ENCODE data around the gene FAN1.

FAN1 gene

GRCh38 chr15:30956216-30957124, 52.8 kb downstream of the FAN1 start:
- peaks cover 64% of the 10 kb centered on the region for H3K36me3 Mint-ChIP-seq
- CTCF ChIA-PET, result no interaction called here
- no peaks in the 10 kb centered on the region for H3K9me3 Mint-ChIP-seq
- no peak overlapping the region for H3K27ac Mint-ChIP-seq
- H3K4me1 Mint-ChIP-seq, result peaks cover 7% of the 10 kb centered on the region
- H3K27me3 Mint-ChIP-seq, result no peaks in the 10 kb centered on the region
- no peak for DNase-seq
- H3K4me3 Mint-ChIP-seq, result no peak overlapping the region

GRCh38 chr15:30958219-30958618, 54.5 kb downstream of the FAN1 start:
- Mint-ChIP-seq H3K4me1 (peaks cover 18% of the 10 kb centered on the region), H3K9me3 (no peaks in the 10 kb centered on the region), H3K4me3 (no peak overlapping the region), H3K27ac (no peak overlapping the region), H3K27me3 (no peaks in the 10 kb centered on the region), H3K36me3 (peaks cover 58% of the 10 kb centered on the region)
- CTCF ChIA-PET, result no interaction called here
- DNase-seq, result no peak

GRCh38 chr15:30962079-30962478, 58.4 kb downstream of the FAN1 start:
- H3K36me3 Mint-ChIP-seq, result peaks cover 49% of the 10 kb centered on the region
- H3K27ac Mint-ChIP-seq, result no peak overlapping the region
- H3K4me3 Mint-ChIP-seq, result no peak overlapping the region
- no peak for DNase-seq
- no peaks in the 10 kb centered on the region for H3K9me3 Mint-ChIP-seq
- no peaks in the 10 kb centered on the region for H3K27me3 Mint-ChIP-seq
- peaks cover 17% of the 10 kb centered on the region for H3K4me1 Mint-ChIP-seq
- CTCF ChIA-PET, result interaction anchor here (1.8 kb wide), 1 partner anchor 167 kb away, joined by 7 read pairs; no protein-coding TSS in a partner anchor

GRCh38 chr15:30962659-30963058, 58.9 kb downstream of the FAN1 start:
- Mint-ChIP-seq H3K4me3 (no peak overlapping the region), H3K27ac (peak overlapping the region; percentile 6), H3K4me1 (peaks cover 21% of the 10 kb centered on the region), H3K27me3 (no peaks in the 10 kb centered on the region), H3K36me3 (peaks cover 43% of the 10 kb centered on the region), H3K9me3 (no peaks in the 10 kb centered on the region)
- DNase-seq, result no peak
- CTCF ChIA-PET, result interaction anchor here (1.8 kb wide), 1 partner anchor 166 kb away, joined by 7 read pairs; no protein-coding TSS in a partner anchor

GRCh38 chr15:30963681-30964080, 60.0 kb downstream of the FAN1 start:
- H3K4me3 Mint-ChIP-seq, result no peak overlapping the region

GRCh38 chr15:30969724-30970123, 66.0 kb downstream of the FAN1 start:
- no peaks in the 10 kb centered on the region for H3K27me3 Mint-ChIP-seq
- peaks cover 50% of the 10 kb centered on the region for H3K36me3 Mint-ChIP-seq
- no peak for DNase-seq
- H3K4me1 Mint-ChIP-seq, result peaks cover 22% of the 10 kb centered on the region
- H3K27ac Mint-ChIP-seq, result no peak overlapping the region
- no peak overlapping the region for H3K4me3 Mint-ChIP-seq
- no peaks in the 10 kb centered on the region for H3K9me3 Mint-ChIP-seq
- CTCF ChIA-PET, result interaction anchor here (3.4 kb wide), 1 partner anchor 160 kb away, joined by 13 read pairs; no protein-coding TSS in a partner anchor

More at GRCh38 chr15:30963681-30964080, 60.0 kb downstream of the FAN1 start:
- H3K9me3 Mint-ChIP-seq, result no peaks in the 10 kb centered on the region
- H3K4me1 Mint-ChIP-seq, result peaks cover 23% of the 10 kb centered on the region
- no peak overlapping the region for H3K27ac Mint-ChIP-seq
- CTCF ChIA-PET, result interaction anchor here (0.7 kb wide), 1 partner anchor 351 kb away, joined by 3 read pairs; no protein-coding TSS in a partner anchor
- no peaks in the 10 kb centered on the region for H3K27me3 Mint-ChIP-seq
- DNase-seq, result no peak
- H3K36me3 Mint-ChIP-seq, result peaks cover 37% of the 10 kb centered on the region

- DNase-seq, result no peak
- Mint-ChIP-seq H3K36me3 (peaks cover 50% of the 10 kb centered on the region), H3K4me3 (no peak overlapping the region), H3K27ac (no peak overlapping the region), H3K27me3 (no peaks in the 10 kb centered on the region), H3K4me1 (peaks cover 19% of the 10 kb centered on the region), H3K9me3 (no peaks in the 10 kb centered on the region)
- CTCF ChIA-PET, result no interaction called here
Observed at GRCh38 chr15:30973379-30973778, 69.7 kb downstream of the FAN1 start.

GRCh38 chr15:30974112-30974511, 70.4 kb downstream of the FAN1 start:
- peaks cover 22% of the 10 kb centered on the region for H3K4me1 Mint-ChIP-seq
- H3K36me3 Mint-ChIP-seq, result peaks cover 54% of the 10 kb centered on the region
- no peak overlapping the region for H3K4me3 Mint-ChIP-seq
- CTCF ChIA-PET, result no interaction called here
- no peaks in the 10 kb centered on the region for H3K27me3 Mint-ChIP-seq
- DNase-seq, result no peak
- no peak overlapping the region for H3K27ac Mint-ChIP-seq
- no peaks in the 10 kb centered on the region for H3K9me3 Mint-ChIP-seq

GRCh38 chr15:30978328-30978727, 74.6 kb downstream of the FAN1 start:
- Mint-ChIP-seq H3K27ac (no peak overlapping the region), H3K36me3 (peaks cover 51% of the 10 kb centered on the region), H3K4me1 (peaks cover 27% of the 10 kb centered on the region), H3K9me3 (no peaks in the 10 kb centered on the region), H3K4me3 (no peak overlapping the region), H3K27me3 (no peaks in the 10 kb centered on the region)
- DNase-seq, result no peak
- CTCF ChIA-PET, result no interaction called here

- Mint-ChIP-seq H3K36me3 (peaks cover 49% of the 10 kb centered on the region), H3K27ac (no peak overlapping the region), H3K4me3 (no peak overlapping the region), H3K4me1 (peaks cover 33% of the 10 kb centered on the region), H3K9me3 (no peaks in the 10 kb centered on the region), H3K27me3 (no peaks in the 10 kb centered on the region)
- DNase-seq, result no peak
- CTCF ChIA-PET, result interaction anchor here (1.0 kb wide), 1 partner anchor 218 kb away, joined by 3 read pairs; no protein-coding TSS in a partner anchor
Observed at GRCh38 chr15:30979457-30979856, 75.7 kb downstream of the FAN1 start.

- Mint-ChIP-seq H3K4me3 (no peak overlapping the region), H3K27ac (no peak overlapping the region), H3K36me3 (peaks cover 54% of the 10 kb centered on the region), H3K4me1 (peaks cover 53% of the 10 kb centered on the region), H3K27me3 (no peaks in the 10 kb centered on the region), H3K9me3 (no peaks in the 10 kb centered on the region)
- no peak for DNase-seq
- CTCF ChIA-PET, result no interaction called here
Observed at GRCh38 chr15:30984118-30984517, 80.4 kb downstream of the FAN1 start.

- CTCF ChIA-PET, result no interaction called here
- no peak overlapping the region for H3K4me3 Mint-ChIP-seq
- no peaks in the 10 kb centered on the region for H3K27me3 Mint-ChIP-seq
- H3K4me1 Mint-ChIP-seq, result peaks cover 49% of the 10 kb centered on the region
- DNase-seq, result no peak
- peaks cover 51% of the 10 kb centered on the region for H3K36me3 Mint-ChIP-seq
- H3K9me3 Mint-ChIP-seq, result no peaks in the 10 kb centered on the region
- H3K27ac Mint-ChIP-seq, result no peak overlapping the region
Observed at GRCh38 chr15:30984542-30984941, 80.8 kb downstream of the FAN1 start.

GRCh38 chr15:30985081-30985531, 81.4 kb downstream of the FAN1 start:
- H3K9me3 Mint-ChIP-seq, result no peaks in the 10 kb centered on the region
- H3K4me3 Mint-ChIP-seq, result no peak overlapping the region
- CTCF ChIA-PET, result no interaction called here
- no peaks in the 10 kb centered on the region for H3K27me3 Mint-ChIP-seq
- no peak for DNase-seq
- H3K27ac Mint-ChIP-seq, result no peak overlapping the region
- peaks cover 49% of the 10 kb centered on the region for H3K36me3 Mint-ChIP-seq
- H3K4me1 Mint-ChIP-seq, result peaks cover 48% of the 10 kb centered on the region

- peaks cover 26% of the 10 kb centered on the region for H3K36me3 Mint-ChIP-seq
- H3K9me3 Mint-ChIP-seq, result no peaks in the 10 kb centered on the region
- peaks cover 41% of the 10 kb centered on the region for H3K4me1 Mint-ChIP-seq
- CTCF ChIA-PET, result interaction anchor here (1.5 kb wide), 1 partner anchor 21 kb away, joined by 3 read pairs; no protein-coding TSS in a partner anchor
- DNase-seq, result no peak
- peak overlapping the region; percentile 96 for H3K4me3 Mint-ChIP-seq
- H3K27me3 Mint-ChIP-seq, result peaks cover 3% of the 10 kb centered on the region
- H3K27ac Mint-ChIP-seq, result peak overlapping the region; percentile 94
Observed at GRCh38 chr15:30990036-30990435, 86.3 kb downstream of the FAN1 start.

All from activated naive CD4-positive, alpha-beta T cell treated with anti-CD3 and anti-CD28 coated beads, Interleukin-2, amount 10 ng/mL, durations not matched to agents 7 days and 5 days (primary cell).